Mesendoderm (in vitro differentiated cells): ENCODE data around the gene FAM120B.

Source experiments
- DNase-seq: peaks from one replicate; pipeline ENCODE4 v3.0.0; 2013
- H2AK5ac ChIP-seq: 2 replicates; pipeline ENCODE4 v1.6.1; 2013; ENCODE audit warnings: low read length, inconsistent platforms
- H2BK120ac ChIP-seq: 2 replicates; pipeline ENCODE4 v1.6.1; 2013; ENCODE audit warnings: low read depth, mild to moderate bottlenecking, low read length, moderate library complexity, mixed read lengths
- H2BK15ac ChIP-seq: replicated peaks from 2 replicates; pipeline ENCODE4 v1.6.1; 2013; ENCODE audit warnings: low read depth, mild to moderate bottlenecking, moderate library complexity
- H2BK5ac ChIP-seq: 2 replicates; pipeline ENCODE4 v1.6.1; 2013; ENCODE audit warnings: low read length, inconsistent platforms
- H3K18ac ChIP-seq: 2 replicates; pipeline ENCODE4 v1.6.1; 2013; ENCODE audit warnings: mild to moderate bottlenecking, low read length, mixed read lengths
- H3K23ac ChIP-seq: one replicate; pipeline ENCODE4 v1.6.1; 2013; ENCODE audit warnings: low read length
- H3K27ac ChIP-seq: 2 replicates; pipeline ENCODE4 v1.5.1; 2013; ENCODE audit warnings: low read depth, mild to moderate bottlenecking, inconsistent platforms, low read length, moderate library complexity
- H3K27me3 ChIP-seq: 2 replicates; pipeline ENCODE4 v1.6.1; 2013; ENCODE audit warnings: low read length, control low read depth, mild to moderate bottlenecking, inconsistent platforms; ENCODE audit not compliant: insufficient read depth, poor library complexity
- H3K36me3 ChIP-seq: 2 replicates; pipeline ENCODE4 v1.6.1; 2013; ENCODE audit warnings: low read length, inconsistent platforms; ENCODE audit not compliant: control insufficient read depth, insufficient read depth
- H3K4ac ChIP-seq: one replicate; pipeline ENCODE4 v1.6.1; 2013; ENCODE audit warnings: low read depth, mild to moderate bottlenecking, low read length, moderate library complexity
- H3K4me1 ChIP-seq: 2 replicates; pipeline ENCODE4 v1.6.1; 2013; ENCODE audit warnings: low read depth, low read length, inconsistent platforms; ENCODE audit not compliant: control insufficient read depth
- H3K4me2 ChIP-seq: 2 replicates; pipeline ENCODE4 v1.6.1; 2013; ENCODE audit warnings: low read length
- H3K4me3 ChIP-seq: 2 replicates; pipeline ENCODE4 v1.5.1; 2013; ENCODE audit warnings: mild to moderate bottlenecking, low read length
- H3K56ac ChIP-seq: one replicate; pipeline ENCODE4 v1.6.1; 2013; ENCODE audit warnings: low read length
- H3K79me1 ChIP-seq: 2 replicates; pipeline ENCODE4 v1.6.1; 2013; ENCODE audit warnings: low read length, inconsistent platforms
- H3K79me2 ChIP-seq: 2 replicates; pipeline ENCODE4 v1.6.1; 2013; ENCODE audit warnings: mild to moderate bottlenecking, low read length; ENCODE audit not compliant: control insufficient read depth, insufficient read depth
- H3K9ac ChIP-seq: 2 replicates; pipeline ENCODE4 v1.6.1; 2013; ENCODE audit warnings: low read length, inconsistent platforms
- H4K5ac ChIP-seq: one replicate; pipeline ENCODE4 v1.6.1; 2013; ENCODE audit warnings: low read length
- H4K8ac ChIP-seq: one replicate; pipeline ENCODE4 v1.6.1; 2013; ENCODE audit warnings: low read depth, mild to moderate bottlenecking, control low read depth, low read length, moderate library complexity
- WGBS: extraction: QIAGEN DNeasy Blood & Tissue Kit; methylation state at CpG from one replicate; pipeline ENCODE4 v1.1.7; 2013; ENCODE audit warnings: low lambda C conversion rate, missing lambda C conversion rate; ENCODE audit not compliant: insufficient coverage; ENCODE audit errors: extremely low coverage; 5-methylcytosine and 5-hydroxymethylcytosine counted together

The FAM120B gene

DNA sequence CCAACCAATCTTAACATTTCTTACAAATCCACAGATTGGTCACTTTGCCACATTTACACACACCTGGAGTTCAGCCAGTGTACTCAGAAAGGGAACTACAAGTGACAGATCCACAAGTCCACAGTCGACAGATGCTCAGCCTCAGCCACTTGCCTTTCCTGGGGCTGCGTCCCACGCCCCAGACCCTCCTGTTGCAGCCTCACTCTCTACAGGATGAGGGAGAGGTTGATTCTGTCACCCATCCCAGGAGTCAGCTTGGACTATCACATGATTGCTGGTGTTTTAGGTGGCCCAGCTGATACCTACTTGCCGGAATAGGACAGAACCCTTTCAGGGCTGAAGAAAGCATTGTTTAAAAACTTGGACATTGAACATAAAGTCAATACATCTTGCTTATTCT is 108.8 kb downstream of the FAM120B start:
- Histone ChIP-seq H2AK5ac (no peak overlapping the region), H3K27ac (no peak overlapping the region), H3K4me1 (no peaks in the 10 kb centered on the region), H4K5ac (no peak overlapping the region), H2BK5ac (no peak overlapping the region), H3K79me1 (no peaks in the 10 kb centered on the region), H3K18ac (no peak overlapping the region), H2BK120ac (no peak overlapping the region), H2BK15ac (no peak overlapping the region), H3K4me3 (no peak overlapping the region), H3K27me3 (no peaks in the 10 kb centered on the region), H4K8ac (no peak overlapping the region), H3K56ac (no peak overlapping the region), H3K4me2 (no peak overlapping the region), H3K36me3 (no peaks in the 10 kb centered on the region), H3K9ac (no peak overlapping the region), H3K79me2 (no peaks in the 10 kb centered on the region), H3K23ac (no peak overlapping the region), H3K4ac (no peak overlapping the region)
- WGBS: no CpG with 5 or more reads among the region's 4 CpGs
- no peak for DNase-seq

DNA sequence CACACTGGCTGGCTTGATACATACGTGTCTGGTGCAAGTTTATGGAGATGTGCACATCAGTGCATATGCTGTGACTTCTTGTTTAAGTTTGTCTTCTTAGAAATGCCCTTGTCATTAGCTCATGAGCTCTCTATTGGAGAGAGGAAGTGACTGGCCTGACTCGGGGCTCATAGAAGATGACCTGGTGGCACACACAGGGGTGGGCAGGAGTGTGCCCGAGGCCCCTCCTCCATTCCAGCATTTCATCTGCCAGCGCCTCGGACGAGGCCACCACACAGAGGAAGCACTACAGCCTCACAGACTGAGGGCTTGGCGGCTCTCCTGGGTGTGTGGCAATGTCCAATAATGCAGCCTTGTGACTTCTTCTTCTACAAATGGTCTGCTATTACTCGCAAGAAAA is 109.7 kb downstream of the FAM120B start:
- H2BK15ac ChIP-seq: no peak overlapping the region
- no peaks in the 10 kb centered on the region for H3K79me1 ChIP-seq
- H2BK120ac ChIP-seq: no peak overlapping the region
- H2BK5ac ChIP-seq: no peak overlapping the region
- H3K9ac ChIP-seq: no peak overlapping the region
- no CpG with 5 or more reads among the region's 8 CpGs for WGBS
- no peaks in the 10 kb centered on the region for H3K27me3 ChIP-seq
- DNase-seq: no peak
- no peak overlapping the region for H4K5ac ChIP-seq
- no peak overlapping the region for H3K23ac ChIP-seq
- no peak overlapping the region for H4K8ac ChIP-seq
- H3K4me3 ChIP-seq: no peak overlapping the region
- H3K27ac ChIP-seq: no peak overlapping the region
- no peaks in the 10 kb centered on the region for H3K36me3 ChIP-seq
- no peak overlapping the region for H2AK5ac ChIP-seq
- no peaks in the 10 kb centered on the region for H3K79me2 ChIP-seq
- H3K4me1 ChIP-seq: no peaks in the 10 kb centered on the region
- no peak overlapping the region for H3K18ac ChIP-seq
- no peak overlapping the region for H3K56ac ChIP-seq
- H3K4me2 ChIP-seq: no peak overlapping the region
- H3K4ac ChIP-seq: no peak overlapping the region

DNA sequence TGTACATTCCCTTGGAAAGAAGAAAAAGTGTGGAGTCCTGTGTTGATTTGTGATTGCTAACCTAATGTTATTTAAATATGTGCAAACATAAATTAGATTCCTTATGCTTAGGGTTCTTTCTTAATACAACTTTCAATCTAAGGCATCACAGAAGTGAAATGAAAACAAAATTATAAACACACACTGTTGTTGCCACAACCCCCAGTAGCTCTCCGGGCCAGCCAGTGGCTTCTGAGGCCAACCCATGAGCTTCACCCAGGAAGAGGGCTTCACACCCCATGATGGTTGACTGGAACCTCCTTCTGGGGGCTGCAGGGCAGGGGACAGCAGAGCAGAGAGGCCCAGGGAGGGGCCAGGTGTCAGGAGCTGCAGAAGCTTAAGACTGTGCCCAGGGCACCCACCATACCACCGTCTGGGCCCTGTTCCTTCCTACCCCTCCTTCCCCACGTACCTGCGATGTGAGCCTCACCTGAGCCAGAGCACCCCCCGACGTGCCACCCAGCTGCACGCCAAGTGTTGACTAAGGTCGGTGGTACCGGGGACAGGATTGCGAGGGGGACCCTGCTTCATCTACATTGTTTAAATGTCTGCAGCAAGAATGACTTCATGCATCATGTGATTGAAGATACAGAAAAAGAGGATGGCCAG is 110.5 kb downstream of the FAM120B start:
- Histone ChIP-seq H3K27ac (no peak overlapping the region), H2BK15ac (no peak overlapping the region), H3K27me3 (no peaks in the 10 kb centered on the region), H2AK5ac (no peak overlapping the region), H3K4me1 (no peaks in the 10 kb centered on the region), H2BK120ac (no peak overlapping the region), H3K36me3 (no peaks in the 10 kb centered on the region), H3K23ac (no peak overlapping the region), H3K79me1 (no peaks in the 10 kb centered on the region), H3K4ac (no peak overlapping the region), H2BK5ac (no peak overlapping the region), H3K56ac (no peak overlapping the region), H3K4me3 (no peak overlapping the region), H4K8ac (no peak overlapping the region), H3K4me2 (no peak overlapping the region), H3K79me2 (no peaks in the 10 kb centered on the region), H3K18ac (no peak overlapping the region), H3K9ac (no peak overlapping the region), H4K5ac (no peak overlapping the region)
- no CpG with 5 or more reads among the region's 10 CpGs for WGBS
- DNase-seq: no peak

DNA sequence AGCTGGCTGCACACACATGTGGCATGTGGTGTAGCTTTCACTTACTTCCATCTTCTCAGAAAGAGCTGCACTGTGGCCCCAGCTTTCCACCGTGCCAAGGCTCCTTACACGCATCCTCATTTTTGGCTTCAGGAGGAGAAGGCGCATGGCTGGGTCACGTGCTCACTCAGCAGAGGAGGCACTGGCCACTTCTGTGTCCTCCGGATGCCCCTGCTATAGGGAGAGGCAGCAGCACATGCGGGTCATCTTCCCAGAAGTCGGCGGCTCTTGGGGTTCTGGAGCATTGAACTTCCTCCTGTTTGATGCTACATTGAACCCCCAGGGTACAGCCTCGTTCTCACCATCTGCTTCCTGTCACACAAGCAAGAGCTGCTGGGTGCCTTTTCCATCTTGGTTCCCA is 111.3 kb downstream of the FAM120B start:
- no peak for DNase-seq
- Histone ChIP-seq H2BK15ac (no peak overlapping the region), H3K27me3 (no peaks in the 10 kb centered on the region), H3K18ac (no peak overlapping the region), H3K4me2 (no peak overlapping the region), H2BK120ac (no peak overlapping the region), H3K9ac (no peak overlapping the region), H4K5ac (no peak overlapping the region), H3K4me3 (no peak overlapping the region), H3K56ac (no peak overlapping the region), H3K79me1 (no peaks in the 10 kb centered on the region), H4K8ac (no peak overlapping the region), H3K27ac (no peak overlapping the region), H3K36me3 (no peaks in the 10 kb centered on the region), H2AK5ac (no peak overlapping the region), H2BK5ac (no peak overlapping the region), H3K23ac (no peak overlapping the region), H3K4ac (no peak overlapping the region), H3K79me2 (no peaks in the 10 kb centered on the region), H3K4me1 (no peaks in the 10 kb centered on the region)
- WGBS: no CpG with 5 or more reads among the region's 9 CpGs

DNA sequence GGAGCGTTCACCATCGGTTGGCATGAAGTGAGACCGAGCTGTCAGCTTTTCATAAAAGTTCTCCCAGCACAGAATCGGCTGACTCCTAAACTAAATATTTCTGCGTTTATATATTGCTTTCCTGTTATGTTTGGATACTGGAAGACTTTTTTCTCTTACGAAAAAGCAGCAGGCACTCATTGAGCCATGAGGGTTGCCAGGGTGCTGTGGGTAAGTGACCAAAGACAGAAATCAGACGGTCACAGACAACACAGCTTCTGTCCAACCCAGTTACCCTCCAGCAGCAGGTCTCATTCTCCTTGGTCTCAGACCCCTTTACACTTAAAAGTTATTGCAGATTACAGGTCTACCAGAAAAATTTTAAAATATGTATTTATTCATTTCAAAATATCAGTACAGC is 113.7 kb downstream of the FAM120B start:
- no peak overlapping the region for H2BK120ac ChIP-seq
- H2BK5ac ChIP-seq: no peak overlapping the region
- H4K8ac ChIP-seq: no peak overlapping the region
- no peaks in the 10 kb centered on the region for H3K4me1 ChIP-seq
- H3K79me1 ChIP-seq: no peaks in the 10 kb centered on the region
- no peak for DNase-seq
- H3K56ac ChIP-seq: no peak overlapping the region
- H3K4me2 ChIP-seq: no peak overlapping the region
- no peak overlapping the region for H3K18ac ChIP-seq
- H3K4ac ChIP-seq: no peak overlapping the region
- no peak overlapping the region for H4K5ac ChIP-seq
- no peaks in the 10 kb centered on the region for H3K79me2 ChIP-seq
- no peak overlapping the region for H3K27ac ChIP-seq
- no peak overlapping the region for H2AK5ac ChIP-seq
- H3K36me3 ChIP-seq: no peaks in the 10 kb centered on the region
- no peak overlapping the region for H3K9ac ChIP-seq
- no peak overlapping the region for H2BK15ac ChIP-seq
- H3K4me3 ChIP-seq: no peak overlapping the region
- H3K23ac ChIP-seq: no peak overlapping the region
- WGBS: no CpG with 5 or more reads among the region's 7 CpGs
- no peaks in the 10 kb centered on the region for H3K27me3 ChIP-seq
